IPS-18a (cell line): ENCODE data around the gene NDUFS7.

Experiments
- H3K27ac ChIP-seq: one replicate; pipeline ENCODE4 v1.5.1; 2013; ENCODE audit warnings: low read length
- H3K27me3 ChIP-seq: one replicate; pipeline ENCODE4 v1.6.1; 2013; ENCODE audit warnings: mild to moderate bottlenecking, low read length; ENCODE audit not compliant: control insufficient read depth, insufficient read depth
- H3K36me3 ChIP-seq: one replicate; pipeline ENCODE4 v1.6.1; 2013; ENCODE audit warnings: low read depth, low read length; ENCODE audit not compliant: control insufficient read depth
- H3K4me1 ChIP-seq: one replicate; pipeline ENCODE4 v1.6.1; 2013; ENCODE audit warnings: low read depth, low read length; ENCODE audit not compliant: control insufficient read depth
- H3K4me3 ChIP-seq: one replicate; pipeline ENCODE4 v1.5.1; 2013; ENCODE audit warnings: low read length
- H3K9ac ChIP-seq: one replicate; pipeline ENCODE4 v1.6.1; 2013; ENCODE audit warnings: mild to moderate bottlenecking, low read length, moderate library complexity
- H3K9me3 ChIP-seq: one replicate; pipeline ENCODE4 v1.6.1; 2013; ENCODE audit warnings: low read depth, low read length; ENCODE audit not compliant: control insufficient read depth

NDUFS7 gene

GRCh38 chr19:1379126-1379905 is 4.4 kb upstream of the NDUFS7 start:
- no peak overlapping the region for H3K4me3 ChIP-seq
- H3K27me3 ChIP-seq = no peaks in the 10 kb centered on the region
- peaks cover 9% of the 10 kb centered on the region for H3K4me1 ChIP-seq
- no peak overlapping the region for H3K9ac ChIP-seq
- peaks cover 3% of the 10 kb centered on the region for H3K36me3 ChIP-seq
- H3K9me3 ChIP-seq = no peaks in the 10 kb centered on the region
- H3K27ac ChIP-seq = no peak overlapping the region

- Histone ChIP-seq H3K4me3 (no peak overlapping the region), H3K9ac (no peak overlapping the region), H3K4me1 (peaks cover 9% of the 10 kb centered on the region), H3K27me3 (no peaks in the 10 kb centered on the region), H3K27ac (no peak overlapping the region), H3K9me3 (no peaks in the 10 kb centered on the region), H3K36me3 (no peaks in the 10 kb centered on the region)
Measured at GRCh38 chr19:1379961-1380489, 3.7 kb upstream of the NDUFS7 start.

- Histone ChIP-seq H3K36me3 (no peaks in the 10 kb centered on the region), H3K4me3 (no peak overlapping the region), H3K4me1 (peaks cover 9% of the 10 kb centered on the region), H3K27ac (no peak overlapping the region), H3K9ac (no peak overlapping the region), H3K9me3 (no peaks in the 10 kb centered on the region), H3K27me3 (no peaks in the 10 kb centered on the region)
Measured at GRCh38 chr19:1382250-1382649, 1.5 kb upstream of the NDUFS7 start.

GRCh38 chr19:1383017-1383311 is 743 bp upstream of the NDUFS7 start:
- H3K27ac ChIP-seq = no peak overlapping the region
- H3K27me3 ChIP-seq = no peaks in the 10 kb centered on the region
- peaks cover 9% of the 10 kb centered on the region for H3K4me1 ChIP-seq
- no peaks in the 10 kb centered on the region for H3K9me3 ChIP-seq
- peak overlapping the region; percentile 37 for H3K4me3 ChIP-seq
- H3K9ac ChIP-seq = no peak overlapping the region
- no peaks in the 10 kb centered on the region for H3K36me3 ChIP-seq

GRCh38 chr19:1384085-1384462 is 367 bp downstream of the NDUFS7 start:
- H3K27ac ChIP-seq = no peak overlapping the region
- peaks cover 9% of the 10 kb centered on the region for H3K4me1 ChIP-seq
- H3K9ac ChIP-seq = peak overlapping the region; percentile 69
- no peaks in the 10 kb centered on the region for H3K27me3 ChIP-seq
- H3K9me3 ChIP-seq = no peaks in the 10 kb centered on the region
- peaks cover 6% of the 10 kb centered on the region for H3K36me3 ChIP-seq
- peak overlapping the region; percentile 82 for H3K4me3 ChIP-seq

GRCh38 chr19:1384478-1385110 is 887 bp downstream of the NDUFS7 start:
- Histone ChIP-seq H3K9me3 (no peaks in the 10 kb centered on the region), H3K27ac (no peak overlapping the region), H3K4me3 (peak overlapping the region; percentile 82), H3K9ac (peak overlapping the region; percentile 69), H3K27me3 (no peaks in the 10 kb centered on the region), H3K36me3 (peaks cover 9% of the 10 kb centered on the region), H3K4me1 (peaks cover 9% of the 10 kb centered on the region)

GRCh38 chr19:1385816-1386215 is 2.1 kb downstream of the NDUFS7 start:
- H3K9ac ChIP-seq = no peak overlapping the region
- peaks cover 9% of the 10 kb centered on the region for H3K36me3 ChIP-seq
- H3K4me1 ChIP-seq = peaks cover 8% of the 10 kb centered on the region
- no peaks in the 10 kb centered on the region for H3K9me3 ChIP-seq
- no peaks in the 10 kb centered on the region for H3K27me3 ChIP-seq
- H3K4me3 ChIP-seq = no peak overlapping the region
- H3K27ac ChIP-seq = no peak overlapping the region

- H3K36me3 ChIP-seq = peaks cover 10% of the 10 kb centered on the region
- no peak overlapping the region for H3K27ac ChIP-seq
- H3K27me3 ChIP-seq = no peaks in the 10 kb centered on the region
- H3K9me3 ChIP-seq = no peaks in the 10 kb centered on the region
- H3K9ac ChIP-seq = no peak overlapping the region
- no peaks in the 10 kb centered on the region for H3K4me1 ChIP-seq
- no peak overlapping the region for H3K4me3 ChIP-seq
Measured at GRCh38 chr19:1386945-1387683, 3.4 kb downstream of the NDUFS7 start.

GRCh38 chr19:1387684-1388636 is 4.3 kb downstream of the NDUFS7 start:
- Histone ChIP-seq H3K36me3 (peaks cover 15% of the 10 kb centered on the region), H3K4me1 (no peaks in the 10 kb centered on the region), H3K9me3 (no peaks in the 10 kb centered on the region), H3K27me3 (no peaks in the 10 kb centered on the region), H3K4me3 (no peak overlapping the region), H3K27ac (no peak overlapping the region), H3K9ac (no peak overlapping the region)

GRCh38 chr19:1388637-1389026 is 4.9 kb downstream of the NDUFS7 start:
- no peak overlapping the region for H3K4me3 ChIP-seq
- no peaks in the 10 kb centered on the region for H3K27me3 ChIP-seq
- H3K36me3 ChIP-seq = peaks cover 19% of the 10 kb centered on the region
- no peak overlapping the region for H3K27ac ChIP-seq
- no peaks in the 10 kb centered on the region for H3K9me3 ChIP-seq
- H3K9ac ChIP-seq = no peak overlapping the region
- no peaks in the 10 kb centered on the region for H3K4me1 ChIP-seq
